ENCODE data around the gene RASGRF1.

The RASGRF1 gene

DNA sequence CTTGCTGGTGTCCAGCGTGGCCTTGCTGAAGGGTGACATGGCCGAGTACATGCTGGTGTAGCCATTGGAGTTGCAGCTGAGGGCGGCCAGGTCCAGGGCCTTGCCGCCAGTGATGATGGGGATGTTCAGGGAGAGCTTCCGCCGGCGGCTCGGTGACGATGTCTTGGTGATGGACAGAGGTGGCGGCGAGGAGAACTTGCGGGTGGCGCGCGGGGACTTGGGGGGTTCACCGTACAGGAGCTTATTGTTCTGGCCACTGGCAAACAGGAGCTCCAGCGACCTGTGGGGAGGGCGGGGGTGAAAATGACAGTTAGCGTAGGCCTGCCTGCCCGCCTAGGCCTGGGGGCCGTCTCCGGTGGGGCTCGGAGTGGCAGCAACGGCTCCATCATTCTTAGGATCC lies 86.7 kb downstream of the RASGRF1 start:
- ChIA-PET CTCF (interaction anchor here (0.7 to 1.4 kb wide), 2 partner anchors 14 to 25 kb away, joined by 3 to 5 read pairs; no protein-coding TSS in a partner anchor), POLR2A (ENCODE audit: low non-redundant PET) (no interaction called here)
- TF ChIP-seq, protein P1, sequence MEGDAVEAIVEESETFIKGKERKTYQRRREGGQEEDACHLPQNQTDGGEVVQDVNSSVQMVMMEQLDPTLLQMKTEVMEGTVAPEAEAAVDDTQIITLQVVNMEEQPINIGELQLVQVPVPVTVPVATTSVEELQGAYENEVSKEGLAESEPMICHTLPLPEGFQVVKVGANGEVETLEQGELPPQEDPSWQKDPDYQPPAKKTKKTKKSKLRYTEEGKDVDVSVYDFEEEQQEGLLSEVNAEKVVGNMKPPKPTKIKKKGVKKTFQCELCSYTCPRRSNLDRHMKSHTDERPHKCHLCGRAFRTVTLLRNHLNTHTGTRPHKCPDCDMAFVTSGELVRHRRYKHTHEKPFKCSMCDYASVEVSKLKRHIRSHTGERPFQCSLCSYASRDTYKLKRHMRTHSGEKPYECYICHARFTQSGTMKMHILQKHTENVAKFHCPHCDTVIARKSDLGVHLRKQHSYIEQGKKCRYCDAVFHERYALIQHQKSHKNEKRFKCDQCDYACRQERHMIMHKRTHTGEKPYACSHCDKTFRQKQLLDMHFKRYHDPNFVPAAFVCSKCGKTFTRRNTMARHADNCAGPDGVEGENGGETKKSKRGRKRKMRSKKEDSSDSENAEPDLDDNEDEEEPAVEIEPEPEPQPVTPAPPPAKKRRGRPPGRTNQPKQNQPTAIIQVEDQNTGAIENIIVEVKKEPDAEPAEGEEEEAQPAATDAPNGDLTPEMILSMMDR (conservative IDR thresholded peaks at IDR 0.05; ENCODE audit: low read depth), result no peak
- no peak for DNase-seq (ENCODE audit: low spot score)
- peak overlapping the region; percentile 57 for H3K27ac ChIP-seq

DNA sequence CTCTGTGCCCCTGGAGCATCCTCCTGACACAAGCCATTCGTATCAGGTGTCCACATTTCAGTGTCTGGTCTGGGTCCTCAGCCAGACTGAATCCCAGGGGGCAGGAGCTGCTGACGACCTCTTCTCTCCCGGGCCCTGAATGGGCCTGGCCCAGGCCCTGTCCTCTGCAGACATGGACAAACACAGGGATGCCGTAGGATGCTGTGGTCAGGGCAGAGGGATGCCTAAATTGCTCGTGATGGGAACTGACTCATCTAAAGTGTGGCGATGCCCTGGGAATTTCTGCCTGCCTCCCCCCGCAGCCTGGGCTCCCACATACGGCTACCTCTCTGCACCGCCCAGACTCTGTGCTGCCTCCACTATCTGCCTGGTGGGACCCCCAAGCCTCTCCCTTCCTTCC lies 87.3 kb downstream of the RASGRF1 start:
- DNase-seq (ENCODE audit: low spot score), result no peak
- POLR2A ChIA-PET (ENCODE audit: low non-redundant PET), result no interaction called here
- TF ChIP-seq, protein P1 (conservative IDR thresholded peaks at IDR 0.05; ENCODE audit: low read depth), result no peak
- peak overlapping the region; percentile 57; the same call in 1 of the 2 replicates for H3K27ac ChIP-seq
- CTCF ChIA-PET, result interaction anchor here (0.5 to 1.4 kb wide), 3 partner anchors 14 to 88 kb away, joined by 3 to 5 read pairs (median 3); no protein-coding TSS in a partner anchor

DNA sequence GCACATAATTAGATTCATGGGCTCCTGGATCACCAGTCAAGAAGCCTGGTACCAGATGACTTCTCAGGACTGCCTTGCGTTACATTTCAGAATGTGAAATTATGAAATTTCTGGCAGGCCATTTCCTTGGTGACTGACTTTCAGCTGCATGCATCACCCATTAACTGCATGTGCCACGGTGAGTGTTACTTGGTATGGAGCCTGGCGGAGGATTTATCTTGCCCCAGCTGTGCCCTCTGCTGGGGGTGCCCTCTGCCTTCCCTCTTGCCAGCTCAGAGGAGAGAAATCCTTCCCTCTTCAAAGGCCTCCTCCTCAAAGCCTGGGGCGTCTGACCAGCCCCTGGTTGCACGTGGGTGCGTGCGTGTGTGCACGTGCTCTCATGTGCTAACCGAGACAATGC lies 88.0 kb downstream of the RASGRF1 start:
- peak overlapping the region; percentile 57; the same call in 1 of the 2 replicates for H3K27ac ChIP-seq
- TF ChIP-seq, protein P1 (conservative IDR thresholded peaks at IDR 0.05; ENCODE audit: low read depth), result no peak
- ChIA-PET CTCF (interaction anchor here (0.5 kb wide), 1 partner anchor 89 kb away, joined by 3 read pairs; no protein-coding TSS in a partner anchor), POLR2A (ENCODE audit: low non-redundant PET) (no interaction called here)
- no peak for DNase-seq (ENCODE audit: low spot score)

DNA sequence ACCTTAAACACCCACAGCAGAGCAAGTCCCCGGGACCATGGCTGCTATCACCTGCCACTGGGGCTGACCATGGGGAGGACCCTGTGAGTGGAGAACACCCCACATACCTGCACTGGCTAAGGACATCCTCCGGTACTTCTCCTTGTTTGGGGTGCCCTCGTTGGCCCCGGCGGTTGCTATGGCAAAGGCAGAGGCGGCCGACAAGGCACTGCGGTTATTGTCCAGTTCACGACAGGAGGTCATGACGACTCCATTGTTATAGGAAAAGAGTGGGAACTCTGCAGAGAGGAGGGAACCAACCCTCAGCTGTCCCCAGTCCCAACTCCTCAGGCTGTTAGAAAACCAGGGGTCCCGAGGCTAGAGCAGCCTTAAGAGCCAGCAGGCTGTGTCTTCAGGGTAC lies 90.9 kb downstream of the RASGRF1 start:
- POLR2A ChIA-PET (ENCODE audit: low non-redundant PET), result no interaction called here
- DNase-seq (ENCODE audit: low spot score), result no peak
- H3K27ac ChIP-seq, result no peak overlapping the region
- CTCF ChIA-PET, result interaction anchor here (0.6 to 1.1 kb wide), 3 partner anchors 22 to 191 kb away, joined by 3 to 5 read pairs (median 3); no protein-coding TSS in a partner anchor
- TF ChIP-seq, protein P1 (conservative IDR thresholded peaks at IDR 0.05; ENCODE audit: low read depth), result no peak

DNA sequence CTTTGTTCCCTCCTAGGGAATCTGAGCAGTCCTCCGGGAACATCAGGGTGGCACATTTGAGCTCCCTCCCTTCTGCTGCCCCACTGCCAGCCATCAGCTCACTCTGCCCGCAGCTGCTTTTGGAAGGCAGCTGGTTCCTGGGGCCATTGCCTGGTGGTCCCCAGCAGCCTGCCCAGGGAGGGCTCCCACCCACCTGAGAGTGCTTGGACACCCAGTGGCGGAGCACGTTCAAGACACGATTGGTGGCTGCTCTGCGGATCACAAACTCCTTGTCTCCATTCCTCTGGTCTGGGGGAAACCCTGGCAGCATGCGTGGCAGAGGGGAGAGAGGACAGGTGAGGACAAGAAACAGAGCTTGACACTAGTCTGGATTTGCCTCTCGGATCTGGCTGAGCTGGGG lies 92.1 kb downstream of the RASGRF1 start:
- TF ChIP-seq, protein P1 (conservative IDR thresholded peaks at IDR 0.05; ENCODE audit: low read depth), result no peak
- POLR2A ChIA-PET (ENCODE audit: low non-redundant PET), result no interaction called here
- CTCF ChIA-PET, result interaction anchor here (0.9 to 1.4 kb wide), 3 partner anchors 9 to 190 kb away, joined by 3 to 5 read pairs (median 4); no protein-coding TSS in a partner anchor
- DNase-seq (ENCODE audit: low spot score), result no peak
- H3K27ac ChIP-seq, result peak overlapping the region; percentile 9; the same call in 1 of the 2 replicates

DNA sequence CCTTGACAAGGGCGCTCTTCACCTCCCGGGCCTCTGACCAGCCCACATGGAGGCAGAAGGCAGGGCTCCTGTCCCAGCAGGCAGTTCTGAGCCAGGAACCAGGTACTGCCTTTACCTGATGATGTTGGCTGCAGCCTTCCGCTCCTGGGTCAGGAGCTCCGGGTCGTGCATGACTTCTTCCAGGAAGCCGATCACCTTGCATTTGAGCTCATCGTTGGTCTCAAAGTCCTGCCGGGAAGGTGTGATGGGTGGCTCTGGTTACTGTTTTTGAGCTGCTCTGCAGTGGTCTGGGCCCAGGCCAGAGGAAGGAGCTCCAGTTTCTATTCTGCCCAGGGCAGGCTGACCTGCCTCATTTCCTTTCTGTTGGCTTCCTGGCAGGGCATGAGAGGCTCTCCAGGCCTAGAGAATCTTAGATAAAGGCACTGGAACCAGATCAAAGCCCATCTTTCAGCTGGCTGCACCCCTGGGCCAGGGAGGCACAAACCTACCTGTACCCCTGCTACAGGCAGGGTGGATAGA lies 92.5 kb downstream of the RASGRF1 start:
- TF ChIP-seq, protein P1 (conservative IDR thresholded peaks at IDR 0.05; ENCODE audit: low read depth), result no peak
- ChIA-PET CTCF (interaction anchor here (0.5 to 1.4 kb wide), 3 partner anchors 9 to 30 kb away, joined by 4 to 6 read pairs (median 5); no protein-coding TSS in a partner anchor), POLR2A (ENCODE audit: low non-redundant PET) (no interaction called here)
- DNase-seq (ENCODE audit: low spot score), result no peak
- peak overlapping the region; percentile 9; the same call in 1 of the 2 replicates for H3K27ac ChIP-seq
